GM19099 (cell line): Measurements from ENCODE around the gene NMRK2.

ENCODE experiments used
- POLR2A ChIP-seq: IDR thresholded peaks from 3 replicates; pipeline ENCODE4 v1.6.1; 2011; ENCODE audit warnings: low read depth; ENCODE audit not compliant: insufficient read length; ENCODE audit errors: extremely low read depth

NMRK2 gene

DNA sequence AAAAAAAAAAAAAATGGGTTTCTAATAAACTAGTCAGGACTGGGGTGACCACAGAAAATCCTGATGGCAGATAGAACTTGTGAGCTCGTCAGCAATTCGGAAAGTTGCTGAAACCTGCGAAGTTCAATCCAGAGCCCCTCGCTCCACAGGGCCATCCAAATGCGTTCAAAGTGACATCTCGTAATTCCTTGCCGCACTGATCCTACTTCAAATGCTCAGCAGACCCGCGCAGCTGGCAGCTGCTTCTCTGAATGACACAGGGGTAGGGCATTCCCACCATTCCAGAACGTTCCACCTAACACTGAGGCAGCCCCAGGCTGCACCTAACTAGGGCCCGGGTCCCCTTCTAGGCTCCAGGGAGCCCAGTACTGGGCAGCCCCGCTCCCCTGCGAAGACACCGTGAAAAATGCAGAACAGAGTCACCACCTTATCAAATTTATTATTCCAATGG is 42.8 kb downstream of the NMRK2 start:
- TF ChIP-seq POLR2A, result no peak

DNA sequence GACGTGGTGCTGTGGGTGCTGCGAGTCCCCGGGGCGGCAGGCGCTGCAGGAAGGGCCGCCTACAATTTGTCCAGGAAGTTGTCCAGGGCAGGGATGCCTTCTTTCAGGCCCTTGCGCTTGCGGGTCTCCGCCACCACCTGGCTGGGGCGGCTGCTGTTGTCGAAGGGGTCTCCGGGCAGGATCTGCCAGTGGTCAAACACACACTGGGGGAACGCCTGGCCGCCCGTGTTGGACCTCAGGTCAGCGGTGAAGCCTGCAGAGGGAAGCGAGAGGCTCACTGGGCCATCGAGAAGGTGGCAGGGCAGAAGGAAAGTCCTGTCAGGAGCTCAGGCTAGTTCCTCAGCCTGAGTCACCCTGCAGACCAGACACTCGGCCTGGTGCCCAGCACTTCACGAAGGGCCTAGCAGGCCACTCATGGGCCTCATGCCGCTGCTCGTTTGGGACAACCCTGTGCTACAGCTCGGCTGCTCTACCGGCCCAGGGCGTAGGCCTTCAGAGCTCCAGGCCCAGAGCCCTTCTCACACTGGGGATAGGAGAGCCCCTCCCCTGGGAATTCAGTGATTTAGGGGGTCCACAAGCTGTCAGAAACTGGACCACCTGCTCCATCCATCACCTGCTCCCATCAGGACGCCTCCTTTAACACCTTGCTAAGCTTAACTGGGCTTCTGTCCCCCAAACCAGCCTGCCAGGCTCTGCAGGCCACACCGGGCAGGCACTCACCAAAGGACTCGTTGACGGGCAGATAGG is 43.8 kb downstream of the NMRK2 start:
- TF ChIP-seq POLR2A, result peak; percentile 33

DNA sequence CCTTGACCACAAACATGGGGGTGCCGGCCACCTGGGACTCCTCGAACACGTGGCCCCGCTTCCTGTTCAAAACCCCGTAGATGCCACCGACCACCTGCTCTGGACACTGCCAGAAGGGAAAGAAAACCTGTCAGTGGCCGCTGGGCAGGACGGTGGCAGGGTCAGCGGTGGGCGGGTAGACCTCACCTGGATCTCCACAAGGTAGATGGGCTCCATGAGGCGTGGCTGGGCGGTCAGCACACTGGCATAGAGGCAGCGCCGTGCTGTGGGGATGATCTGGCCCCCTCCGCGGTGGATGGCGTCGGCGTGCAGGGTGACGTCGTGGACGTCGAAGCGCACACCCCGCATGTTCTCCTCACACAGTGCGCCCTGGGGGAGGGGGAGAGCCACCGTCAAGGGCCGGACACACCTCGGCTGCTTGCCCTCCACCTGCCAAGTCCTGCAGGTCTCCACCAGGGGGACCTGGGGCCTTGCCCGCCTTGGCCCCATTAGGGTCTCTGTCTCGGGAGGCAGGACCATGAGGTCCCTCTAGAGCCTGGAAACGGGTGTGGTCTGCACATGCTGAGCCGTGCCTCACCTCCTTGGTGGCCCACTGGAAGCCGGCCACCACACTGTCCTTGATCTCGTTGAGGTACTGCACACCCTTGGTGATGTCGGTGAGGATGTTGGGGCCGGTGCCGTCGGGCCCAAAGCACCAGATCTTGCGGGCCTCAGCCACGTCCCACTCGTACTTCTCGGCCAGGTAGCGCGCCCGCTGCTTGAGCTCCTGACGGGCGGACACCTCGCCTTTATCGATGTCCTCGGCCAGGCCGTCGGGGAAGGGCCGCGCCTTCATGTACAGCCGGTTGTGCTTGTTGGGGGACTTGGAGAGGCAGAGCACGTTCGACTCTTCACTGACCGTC is 44.6 kb downstream of the NMRK2 start:
- peak; percentile 7 for TF ChIP-seq POLR2A

- no peak for TF ChIP-seq POLR2A
Observed at GRCh38 chr19:3978145-3978544, 45.3 kb downstream of the NMRK2 start.

DNA sequence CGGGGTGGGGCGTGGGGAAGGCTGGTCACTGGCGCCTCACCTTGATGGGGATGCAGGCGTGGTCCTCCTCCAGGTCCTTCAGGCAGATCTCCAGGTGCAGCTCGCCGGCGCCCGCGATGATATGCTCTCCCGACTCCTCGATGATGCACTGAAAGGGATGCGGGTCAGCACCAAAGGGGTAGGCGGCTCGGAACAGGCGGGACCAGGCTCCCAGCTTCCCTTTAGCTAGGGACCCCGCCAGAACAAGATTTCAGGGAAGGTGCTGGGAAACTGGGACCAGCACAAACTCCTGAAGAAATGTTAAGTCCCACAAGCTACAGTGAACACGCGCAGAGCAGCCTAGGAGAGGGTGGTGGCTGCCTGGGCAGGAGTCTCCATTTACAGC is 46.4 kb downstream of the NMRK2 start:
- no peak for TF ChIP-seq POLR2A

- peak; percentile 32 for TF ChIP-seq POLR2A
Observed at GRCh38 chr19:3979674-3980352, 46.9 kb downstream of the NMRK2 start.

GRCh38 chr19:3980353-3981251 is 47.7 kb downstream of the NMRK2 start:
- peak; percentile 6 for TF ChIP-seq POLR2A

DNA sequence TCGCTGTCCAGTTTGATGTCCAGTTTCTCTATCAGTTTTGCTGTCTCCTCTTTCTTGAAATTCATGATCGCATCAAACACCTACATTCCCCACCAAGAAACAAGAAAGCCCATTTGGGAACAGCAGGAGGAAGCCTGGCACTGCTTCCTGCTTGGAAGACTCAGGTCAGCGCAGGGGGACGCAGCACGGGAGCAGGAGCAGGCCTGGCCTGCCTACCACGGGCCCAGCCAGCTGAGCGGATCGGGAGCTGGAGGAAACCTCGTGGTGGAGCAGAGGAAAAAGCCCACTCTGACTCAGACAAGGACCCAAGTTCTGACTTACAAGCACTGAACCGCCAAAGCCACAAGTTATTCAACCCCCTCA is 48.5 kb downstream of the NMRK2 start:
- TF ChIP-seq POLR2A, result no peak

- TF ChIP-seq POLR2A, result no peak
Observed at GRCh38 chr19:3981736-3982681, 49.1 kb downstream of the NMRK2 start.

DNA sequence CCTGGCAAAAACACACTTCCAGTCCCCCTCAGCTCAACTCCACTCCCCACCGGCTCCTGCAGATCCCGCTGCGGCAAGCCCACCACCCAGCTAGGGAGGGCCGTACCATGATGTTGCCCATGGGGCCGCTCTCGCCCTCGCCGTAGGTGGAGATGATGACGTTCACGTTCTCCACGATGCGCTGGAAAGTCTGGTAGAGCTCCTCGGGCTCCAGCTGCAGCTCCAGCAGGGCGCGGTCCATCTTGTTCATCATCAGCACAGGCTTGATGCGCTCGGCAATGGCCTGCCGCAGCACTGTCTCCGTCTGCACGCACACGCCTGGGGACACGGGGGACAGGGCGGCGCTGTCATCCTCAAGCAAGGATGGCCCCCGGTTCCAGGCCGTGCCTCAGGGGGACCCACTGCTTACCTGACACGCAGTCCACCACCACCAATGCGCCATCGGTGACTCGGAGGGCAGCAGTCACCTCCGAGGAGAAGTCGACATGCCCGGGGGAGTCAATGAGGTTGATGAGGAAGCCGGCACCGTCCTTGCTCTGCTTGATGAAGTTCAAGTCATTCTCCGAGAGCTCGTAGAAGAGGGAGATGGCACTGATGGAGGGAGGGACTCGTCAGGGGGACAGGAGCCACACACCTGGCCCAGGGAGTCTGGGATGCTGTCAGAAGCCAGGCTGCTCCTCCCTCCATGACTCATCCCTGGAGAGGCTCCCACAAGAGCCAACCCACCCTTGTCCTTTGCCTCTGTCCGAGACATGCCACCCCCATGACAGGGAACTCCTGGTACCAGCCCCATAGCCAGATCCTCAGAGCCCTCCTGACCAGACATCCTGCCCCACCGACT is 50.1 kb downstream of the NMRK2 start:
- no peak for TF ChIP-seq POLR2A

DNA sequence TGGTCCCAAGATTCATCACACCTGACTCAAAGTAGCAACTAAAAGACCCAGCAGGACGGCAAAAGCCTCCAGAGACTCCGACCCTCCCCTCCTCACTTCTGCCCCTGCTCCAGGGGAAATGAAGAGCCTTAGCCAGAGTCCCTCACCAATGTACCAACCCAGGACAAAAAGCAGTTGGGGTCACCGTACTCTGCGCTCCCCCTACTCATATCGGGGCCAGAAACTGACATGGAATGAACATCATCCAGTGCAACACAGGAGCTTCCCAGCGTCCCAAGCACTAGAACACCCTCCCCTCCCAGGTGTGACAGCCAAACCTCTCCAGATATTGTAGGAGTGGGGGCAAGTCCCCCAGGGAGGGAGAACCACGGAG is 50.7 kb downstream of the NMRK2 start:
- peak; percentile 19 for TF ChIP-seq POLR2A

GRCh38 chr19:3983936-3984583 is 51.2 kb downstream of the NMRK2 start:
- TF ChIP-seq POLR2A, result no peak

GRCh38 chr19:3984584-3984907 is 51.7 kb downstream of the NMRK2 start:
- no peak for TF ChIP-seq POLR2A
